Thoracic aorta endothelial cell (primary cell): ENCODE data around the gene FXR1. TPM values are rescaled to one million over a fixed set of nuclear protein-coding genes. Genes with fewer than 3 reads are reported as not detected.

Source experiments
- total RNA-seq: library from RNA; depleted of rRNA; stranded (reverse); fragments of >200 nt; gene quantifications from 2 replicates; pipeline ENCODE4 v1.2.3, GENCODE V29; 2012

The FXR1 gene
- 206 and 244 TPM in 2 replicates for total RNA-seq

GRCh38 chr3:180912304-180913296 is at the start of gene FXR1:
FXR1 (plus strand) TSS chr3:180912670; CDS start chr3:180912686, 16 bp downstream.

DNA sequence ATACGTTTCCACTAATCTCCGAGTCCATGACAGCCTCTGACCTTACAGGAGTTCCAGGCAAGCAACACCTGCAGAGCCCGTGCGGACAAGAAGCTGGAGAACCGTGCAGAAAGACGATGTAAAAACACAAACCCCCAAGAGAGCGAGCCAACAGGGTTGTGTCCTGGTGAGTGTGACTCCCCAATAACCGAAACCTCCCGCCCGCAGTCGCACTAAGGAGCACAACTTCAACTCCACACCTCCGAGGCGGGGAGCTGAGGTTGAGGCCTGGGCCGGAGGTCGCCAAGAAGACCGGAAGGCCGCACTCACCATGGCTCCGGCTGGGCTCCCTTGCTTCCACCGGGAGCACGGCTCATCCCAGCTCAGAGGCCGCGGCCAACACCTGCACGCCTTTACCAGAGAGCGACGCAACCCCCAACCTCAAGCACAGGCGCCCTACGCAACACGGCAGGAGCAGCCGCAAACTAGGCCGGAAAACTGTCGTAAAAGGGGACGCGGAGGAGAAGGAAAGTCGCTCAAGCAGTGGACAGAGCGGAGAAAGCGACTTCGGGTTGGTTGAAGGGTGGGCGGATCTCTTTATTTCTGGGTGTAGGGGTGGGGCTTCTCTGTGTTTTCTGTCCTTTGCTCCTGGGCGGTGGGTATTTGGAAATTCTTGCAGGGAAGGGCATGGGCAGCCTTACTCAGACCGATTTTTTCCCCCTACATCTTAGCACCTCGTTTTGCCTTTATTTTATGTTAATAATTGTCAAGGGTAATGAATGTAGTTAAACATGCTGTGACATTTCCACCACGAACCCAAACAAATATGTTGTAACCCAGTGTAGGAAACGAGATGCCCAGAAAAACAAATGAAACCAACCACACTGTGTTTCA is 77.1 kb downstream of the FXR1 start, which contains the start of gene DNAJC19:
TSS of gene DNAJC19 (minus strand) at position 446 of the 873 bp plus-strand sequence. CDS start at position 312, 134 bp downstream.

Other genes starting within 250 kb of the FXR1 start
- gene CCDC39, start 233.2 kb upstream of the FXR1 start, total RNA-seq, result 0.14 TPM in 1 of 2 replicates, not detected in the other
- gene DNAJC19, start 77.1 kb downstream of the FXR1 start, total RNA-seq, result 37.0 and 42.6 TPM in 2 replicates